ENCODE measurements around the gene SAMD11. TPM values are rescaled to one million over a fixed set of nuclear protein-coding genes. Genes with fewer than 3 reads are reported as not detected.

SAMD11 gene
- polyA plus RNA-seq, 1 donor from 2014 or later = 21.6 TPM

- Histone ChIP-seq H3K9me2 (ENCODE audit: insufficient read depth, low read length) (no peaks in the 10 kb centered on the region), H3K4me2 (ENCODE audit: low read length) (no peak overlapping the region), H3K9me3 (ENCODE audit: low read length) (no peaks in the 10 kb centered on the region), H3K27me3 (ENCODE audit: insufficient read depth, low read depth, low read length) (peaks cover 43% of the 10 kb centered on the region), H4K20me1 (ENCODE audit: insufficient read depth) (no peaks in the 10 kb centered on the region), H2AFZ (ENCODE audit: low read depth, low read length) (no peak overlapping the region), H3K27ac (ENCODE audit: low read length) (no peak overlapping the region), H3F3A (ENCODE audit: insufficient read depth, low read length, poor library complexity, severe bottlenecking) (no peaks in the 10 kb centered on the region), H3K79me2 (replicated peaks; ENCODE audit: insufficient read depth, low read length) (no peaks in the 10 kb centered on the region), H3K4me3 (ENCODE audit: low read length) (peak overlapping the region; percentile 61), H3K36me3 (ENCODE audit: insufficient read depth, low read length) (no peaks in the 10 kb centered on the region), H3K9ac (ENCODE audit: low read length) (peak overlapping the region; percentile 36)
- TF ChIP-seq REST (IDR thresholded peaks at IDR 0.05; ENCODE audit: borderline replicate concordance) (no peak), EZH2 (IDR thresholded peaks at IDR 0.05; ENCODE audit: borderline replicate concordance, insufficient read depth, low read length, poor library complexity, severe bottlenecking) (no peak), POLR2AphosphoS5 (IDR thresholded peaks at IDR 0.05) (no peak), CTCF (IDR thresholded peaks at IDR 0.05; ENCODE audit: poor library complexity, severe bottlenecking) (no peak), SMC3 (conservative IDR thresholded peaks at IDR 0.05; ENCODE audit: poor library complexity) (no peak), MXI1 (conservative IDR thresholded peaks at IDR 0.05; ENCODE audit: poor library complexity, severe bottlenecking) (no peak), TAF1 (IDR thresholded peaks at IDR 0.05; ENCODE audit: low read depth) (no peak), RAD21 (conservative IDR thresholded peaks at IDR 0.05) (no peak), EP300 (conservative IDR thresholded peaks at IDR 0.05; ENCODE audit: poor library complexity, severe bottlenecking) (no peak)
These were observed 18.7 kb downstream of the SAMD11 start for GRCh38 chr1:942411-942821.

GRCh38 chr1:942864-943533, 19.3 kb downstream of the SAMD11 start:
- Histone ChIP-seq H3K9ac (ENCODE audit: low read length) (no peak overlapping the region), H3K4me3 (ENCODE audit: low read length) (no peak overlapping the region), H3K27ac (ENCODE audit: low read length) (no peak overlapping the region), H3F3A (ENCODE audit: insufficient read depth, low read length, poor library complexity, severe bottlenecking) (no peaks in the 10 kb centered on the region), H3K9me2 (ENCODE audit: insufficient read depth, low read length) (no peaks in the 10 kb centered on the region), H4K20me1 (ENCODE audit: insufficient read depth) (no peaks in the 10 kb centered on the region), H3K9me3 (ENCODE audit: low read length) (no peaks in the 10 kb centered on the region), H3K27me3 (ENCODE audit: insufficient read depth, low read depth, low read length) (peaks cover 43% of the 10 kb centered on the region), H3K4me2 (ENCODE audit: low read length) (no peak overlapping the region), H3K79me2 (replicated peaks; ENCODE audit: insufficient read depth, low read length) (no peaks in the 10 kb centered on the region), H2AFZ (ENCODE audit: low read depth, low read length) (no peak overlapping the region), H3K36me3 (ENCODE audit: insufficient read depth, low read length) (no peaks in the 10 kb centered on the region)
- TF ChIP-seq POLR2AphosphoS5 (IDR thresholded peaks at IDR 0.05) = no peak
- no peak for TF ChIP-seq REST (IDR thresholded peaks at IDR 0.05; ENCODE audit: borderline replicate concordance)
- TF ChIP-seq EP300 (conservative IDR thresholded peaks at IDR 0.05; ENCODE audit: poor library complexity, severe bottlenecking) = no peak
- no peak for TF ChIP-seq RAD21 (conservative IDR thresholded peaks at IDR 0.05)
- no peak for TF ChIP-seq MXI1 (conservative IDR thresholded peaks at IDR 0.05; ENCODE audit: poor library complexity, severe bottlenecking)
- no peak for TF ChIP-seq TAF1 (IDR thresholded peaks at IDR 0.05; ENCODE audit: low read depth)
- no peak for TF ChIP-seq CTCF (IDR thresholded peaks at IDR 0.05; ENCODE audit: poor library complexity, severe bottlenecking)
- TF ChIP-seq SMC3 (conservative IDR thresholded peaks at IDR 0.05; ENCODE audit: poor library complexity) = no peak
- no peak for TF ChIP-seq EZH2 (IDR thresholded peaks at IDR 0.05; ENCODE audit: borderline replicate concordance, insufficient read depth, low read length, poor library complexity, severe bottlenecking)

All from neural cell (in vitro differentiated cells).